GM23248 (cell line): ENCODE results near the gene DTNA. TPM values are rescaled to one million over a fixed set of nuclear protein-coding genes. Genes with fewer than 3 reads are reported as not detected.

Source experiments
- DNase-seq: peaks from one replicate; pipeline ENCODE4 v3.0.0-alpha.2; 2015
- H2AFZ ChIP-seq: fragments of 200-600 bp; sonication (generic); 2 replicates; pipeline ENCODE4 v1.6.1; 2016; ENCODE audit warnings: antibody characterized with exemption
- H3F3A ChIP-seq: fragments of 200-600 bp; sonication (generic); 2 replicates; pipeline ENCODE4 v1.6.1; 2016; ENCODE audit warnings: mild to moderate bottlenecking, antibody characterized with exemption, mixed run types; ENCODE audit not compliant: insufficient read depth
- H3K27ac ChIP-seq: fragments of 200-600 bp; sonication (generic); 2 replicates; pipeline ENCODE4 v1.5.1; 2016; ENCODE audit warnings: mild to moderate bottlenecking
- H3K27me3 ChIP-seq: fragments of 200-600 bp; sonication (generic); replicated peaks from 2 replicates; pipeline ENCODE4 v1.6.1; 2016; ENCODE audit warnings: mild to moderate bottlenecking; ENCODE audit not compliant: insufficient read depth
- H3K36me3 ChIP-seq: fragments of 200-600 bp; sonication (generic); 2 replicates; pipeline ENCODE4 v1.6.1; 2016; ENCODE audit warnings: low read depth, mild to moderate bottlenecking
- H3K4me1 ChIP-seq: fragments of 200-600 bp; sonication (generic); 2 replicates; pipeline ENCODE4 v1.6.1; 2016; ENCODE audit warnings: mild to moderate bottlenecking; ENCODE audit not compliant: insufficient read depth
- H3K4me2 ChIP-seq: fragments of 200-600 bp; sonication (generic); one replicate; pipeline ENCODE4 v1.6.1; 2016; ENCODE audit warnings: mild to moderate bottlenecking; ENCODE audit not compliant: unreplicated experiment
- H3K4me3 ChIP-seq: fragments of 200-600 bp; sonication (generic); 2 replicates; pipeline ENCODE4 v1.5.1; 2016; ENCODE audit warnings: mild to moderate bottlenecking
- H3K79me2 ChIP-seq: fragments of 200-600 bp; sonication (generic); 2 replicates; pipeline ENCODE4 v1.6.1; 2016; ENCODE audit warnings: mild to moderate bottlenecking; ENCODE audit not compliant: insufficient read depth
- H3K9ac ChIP-seq: fragments of 200-600 bp; sonication (generic); 2 replicates; pipeline ENCODE4 v1.6.1; 2016; ENCODE audit warnings: mild to moderate bottlenecking
- H3K9me2 ChIP-seq: fragments of 200-600 bp; sonication (generic); 2 replicates; pipeline ENCODE4 v1.6.1; 2016; ENCODE audit warnings: mixed run types, mild to moderate bottlenecking, moderate library complexity; ENCODE audit not compliant: insufficient read depth
- H3K9me3 ChIP-seq: fragments of 200-600 bp; sonication (generic); one replicate; pipeline ENCODE4 v1.6.1; 2017; ENCODE audit warnings: low read depth
- H4K20me1 ChIP-seq: fragments of 200-600 bp; sonication (generic); 2 replicates; pipeline ENCODE4 v1.6.0; 2016; ENCODE audit not compliant: insufficient read depth
- EZH2 ChIP-seq: fragments of 200-600 bp; sonication (generic); IDR thresholded peaks from 2 replicates; pipeline ENCODE4 v1.6.1; 2018; ENCODE audit warnings: antibody characterized with exemption, mild to moderate bottlenecking; ENCODE audit not compliant: insufficient read depth, poor library complexity, severe bottlenecking
- EZH2phosphoT487 ChIP-seq: fragments of 200-600 bp; sonication (generic); IDR thresholded peaks from 2 replicates; pipeline ENCODE4 v1.6.1; 2018; ENCODE audit warnings: antibody characterized with exemption, moderate library complexity, mild to moderate bottlenecking, low read depth; ENCODE audit not compliant: insufficient read depth
- WGBS, 2 experiments: methylation state at CpG; one replicate each; pipeline ENCODE4 v1.1.6; 2015 to 2017; ENCODE audit warnings: low lambda C conversion rate in 2 of 2, low coverage in 1 of 2; ENCODE audit errors: missing lambda C conversion rate in 2 of 2; 5-methylcytosine and 5-hydroxymethylcytosine counted together
- in situ Hi-C: fragments of 300-500 bp; cut with MboI; formaldehyde crosslinking; loops from 2 replicates; pipeline ENCODE4 v1.15.0; 2020
- polyA plus RNA-seq: library from polyadenylated mRNA; unstranded; fragments of >200 nt; fragmentation: Nextera tagmentation; extraction: Ambion mirVana; gene quantifications from 2 replicates; pipeline ENCODE4 v1.2.1, GENCODE V29; 2016
- total RNA-seq: library from RNA; depleted of rRNA; stranded (reverse); fragments of >200 nt; shearing (Covaris generic); gene quantifications from 2 replicates; pipeline ENCODE4 v1.2.3, GENCODE V29; 2014

The DTNA gene
- total and polyA plus RNA-seq, 2 experiments from 2014 or later = 4.2 to 5.5 TPM

DNA sequence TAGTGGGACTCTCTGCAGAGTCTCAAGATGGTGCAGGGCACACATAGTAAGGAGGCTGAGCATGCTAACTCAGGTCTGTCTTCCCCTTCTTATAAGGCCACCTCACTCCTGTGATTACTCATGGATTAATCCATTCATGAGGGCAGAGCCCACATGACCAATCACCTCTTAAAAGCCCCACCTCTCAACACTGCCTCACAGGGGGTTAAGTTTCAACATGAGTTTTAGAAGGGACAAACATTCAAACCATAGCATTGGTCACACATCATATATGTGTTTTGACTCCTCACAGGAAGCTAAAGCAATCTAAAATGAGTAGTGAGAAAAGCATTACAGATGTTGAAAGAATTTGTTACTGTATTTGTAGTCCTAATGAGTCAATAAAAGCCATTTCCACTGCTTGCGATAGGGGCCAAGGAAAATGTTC is 57.5 kb downstream of the DTNA start:
- H3K4me2 ChIP-seq = peak overlapping the region; percentile 68

GRCh38 chr18:34771958-34772357 is 61.9 kb downstream of the DTNA start:
- in situ Hi-C loops = no loop called here
- Histone ChIP-seq H4K20me1 (no peaks in the 10 kb centered on the region), H3K27ac (peak overlapping the region; percentile 71; the same call in 1 of the 2 replicates), H3K27me3 (no peaks in the 10 kb centered on the region), H2AFZ (no peak overlapping the region), H3K4me2 (peak overlapping the region; percentile 67), H3K9ac (no peak overlapping the region), H3K4me1 (peaks cover 49% of the 10 kb centered on the region), H3K4me3 (0 out of 2 replicates have a peak overlapping the region, but pooled peaks have one; percentile 24), H3K79me2 (no peaks in the 10 kb centered on the region), H3K36me3 (no peaks in the 10 kb centered on the region), H3K9me3 (no peaks in the 10 kb centered on the region), H3F3A (peaks cover 43% of the 10 kb centered on the region), H3K9me2 (no peaks in the 10 kb centered on the region)
- 42 to 44% methylated on average over 1 of the region's 1 CpG for WGBS, 2 experiments
- no peak for TF ChIP-seq EZH2
- no peak for TF ChIP-seq EZH2phosphoT487
- peak; percentile 67 for DNase-seq

More for the DNA sequence above, 57.5 kb downstream of the DTNA start:
- H3K79me2 ChIP-seq = no peaks in the 10 kb centered on the region
- H3K9me3 ChIP-seq = no peaks in the 10 kb centered on the region
- in situ Hi-C loops = no loop called here
- H3K9me2 ChIP-seq = no peaks in the 10 kb centered on the region
- H3K4me3 ChIP-seq = no peak overlapping the region
- H3K36me3 ChIP-seq = no peaks in the 10 kb centered on the region
- TF ChIP-seq EZH2 = no peak
- no peaks in the 10 kb centered on the region for H4K20me1 ChIP-seq
- peak overlapping the region; percentile 50; the same call in 1 of the 2 replicates for H2AFZ ChIP-seq
- peak overlapping the region; percentile 68; the same call in 1 of the 2 replicates for H3K9ac ChIP-seq
- DNase-seq = peak; percentile 94
- peak overlapping the region; percentile 95 for H3K27ac ChIP-seq
- WGBS, 2 experiments = 0 to 3% methylated on average over 1 of the region's 1 CpG
- H3F3A ChIP-seq = peaks cover 33% of the 10 kb centered on the region
- H3K27me3 ChIP-seq = no peaks in the 10 kb centered on the region
- peaks cover 40% of the 10 kb centered on the region for H3K4me1 ChIP-seq

GRCh38 chr18:34772887-34773286 is 62.8 kb downstream of the DTNA start:
- Histone ChIP-seq H3K4me1 (peaks cover 43% of the 10 kb centered on the region), H2AFZ (peak overlapping the region; percentile 12; the same call in 1 of the 2 replicates), H3K4me3 (0 out of 2 replicates have a peak overlapping the region, but pooled peaks have one; percentile 21), H3K27me3 (no peaks in the 10 kb centered on the region), H3K36me3 (no peaks in the 10 kb centered on the region), H3K9ac (peak overlapping the region; percentile 42; the same call in 1 of the 2 replicates), H3F3A (peaks cover 38% of the 10 kb centered on the region), H3K9me2 (no peaks in the 10 kb centered on the region), H3K4me2 (peak overlapping the region; percentile 67), H3K9me3 (no peaks in the 10 kb centered on the region), H3K79me2 (no peaks in the 10 kb centered on the region), H3K27ac (peak overlapping the region; percentile 71), H4K20me1 (no peaks in the 10 kb centered on the region)
- in situ Hi-C loops = no loop called here
- DNase-seq = peak; percentile 73
- no peak for TF ChIP-seq EZH2phosphoT487
- TF ChIP-seq EZH2 = no peak
- 0 to 10% methylated on average over 2 of the region's 2 CpGs for WGBS, 2 experiments

DNA sequence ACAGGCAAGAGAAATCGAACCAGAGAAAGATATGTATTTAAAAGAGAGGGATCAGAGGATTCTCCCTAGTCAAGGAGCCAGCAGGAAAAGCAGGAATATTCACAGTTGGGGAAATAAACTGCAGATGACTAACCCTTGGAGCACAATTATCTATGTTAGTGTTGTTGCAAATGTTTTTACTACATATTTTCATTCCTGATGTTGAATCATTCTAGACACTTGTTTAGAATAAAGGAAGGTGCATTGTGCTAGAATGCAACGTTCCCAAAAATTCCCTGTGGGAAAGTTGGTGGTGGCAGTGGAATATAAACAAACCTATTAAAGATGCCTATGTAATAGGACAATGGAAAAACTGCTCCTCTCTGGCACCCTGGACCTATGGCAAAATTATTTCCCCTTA is 63.3 kb downstream of the DTNA start:
- Histone ChIP-seq H3K4me3 (0 out of 2 replicates have a peak overlapping the region, but pooled peaks have one; percentile 21), H3K4me1 (peaks cover 38% of the 10 kb centered on the region), H3F3A (peaks cover 33% of the 10 kb centered on the region), H2AFZ (no peak overlapping the region), H3K9me2 (no peaks in the 10 kb centered on the region), H3K36me3 (no peaks in the 10 kb centered on the region), H3K9me3 (no peaks in the 10 kb centered on the region), H3K27ac (peak overlapping the region; percentile 71), H4K20me1 (no peaks in the 10 kb centered on the region), H3K27me3 (no peaks in the 10 kb centered on the region), H3K4me2 (peak overlapping the region; percentile 67), H3K79me2 (no peaks in the 10 kb centered on the region), H3K9ac (peak overlapping the region; percentile 42; the same call in 1 of the 2 replicates)
- in situ Hi-C loops = no loop called here
- no peak for TF ChIP-seq EZH2phosphoT487
- TF ChIP-seq EZH2 = no peak
- DNase-seq = peak; percentile 66
- WGBS, 2 experiments = 22 to 23% methylated on average over 2 of the region's 2 CpGs
